Stimulated activated CD4-positive, alpha-beta T cell treated with anti-CD3 and anti-CD28 coated beads, Interleukin-2, amount 100 ng/mL, for 24 hours (primary cell): Measurements from ENCODE around the gene DEPDC4.
A peak's percentile ranks its signal among the peaks of the same experiment; 100 is the strongest.

Source experiments
- DNase-seq, 2 donors: peaks; one replicate each; pipeline ENCODE4 v3.0.0-alpha.2; 2020

The DEPDC4 gene

GRCh38 chr12:100213016-100213891, 53.6 kb downstream of the DEPDC4 start:
- DNase-seq = no peak

DNA sequence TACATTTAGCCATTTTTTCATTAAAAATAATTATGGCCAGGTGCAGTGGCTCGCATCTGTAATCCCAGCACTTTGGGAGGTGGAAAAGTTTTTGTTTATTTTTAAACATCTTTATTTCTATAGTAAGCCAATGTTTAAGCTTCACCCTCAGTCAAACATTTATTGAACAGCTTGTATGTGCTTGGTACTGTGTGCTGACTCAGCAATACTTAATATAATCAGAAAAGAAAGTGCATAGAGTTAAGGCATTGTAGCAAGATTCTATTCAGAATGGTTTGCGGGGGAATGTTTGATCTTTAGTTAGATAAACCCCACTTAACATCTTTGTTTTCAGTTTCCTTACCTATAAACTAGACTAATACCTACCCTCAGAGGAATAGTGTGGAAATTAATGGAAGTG, 55.2 kb downstream of the DEPDC4 start:
- no peak for DNase-seq

GRCh38 chr12:100208834-100209233, 58.0 kb downstream of the DEPDC4 start:
- no peak for DNase-seq

DNA sequence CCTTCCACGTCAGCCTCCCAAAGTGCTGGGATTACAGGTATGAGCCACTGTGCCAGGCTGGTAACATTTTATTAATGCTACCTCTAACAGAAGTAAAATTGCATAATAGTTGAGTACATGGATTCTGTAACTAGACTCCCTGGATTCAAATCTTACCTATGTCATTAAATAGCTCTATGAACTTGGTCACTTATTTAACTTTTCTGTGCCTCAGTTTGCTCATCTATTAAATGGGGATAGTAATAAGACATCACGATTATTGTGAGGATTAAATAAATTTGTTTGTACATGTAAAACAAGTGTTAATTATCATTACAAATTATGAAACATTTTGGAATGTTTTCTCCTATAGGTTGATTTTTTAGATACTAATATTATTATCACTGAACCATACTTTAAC, 59.6 kb downstream of the DEPDC4 start:
- DNase-seq = no peak

- DNase-seq = no peak
These were observed 65.1 kb downstream of the DEPDC4 start for GRCh38 chr12:100201604-100202423.

DNA sequence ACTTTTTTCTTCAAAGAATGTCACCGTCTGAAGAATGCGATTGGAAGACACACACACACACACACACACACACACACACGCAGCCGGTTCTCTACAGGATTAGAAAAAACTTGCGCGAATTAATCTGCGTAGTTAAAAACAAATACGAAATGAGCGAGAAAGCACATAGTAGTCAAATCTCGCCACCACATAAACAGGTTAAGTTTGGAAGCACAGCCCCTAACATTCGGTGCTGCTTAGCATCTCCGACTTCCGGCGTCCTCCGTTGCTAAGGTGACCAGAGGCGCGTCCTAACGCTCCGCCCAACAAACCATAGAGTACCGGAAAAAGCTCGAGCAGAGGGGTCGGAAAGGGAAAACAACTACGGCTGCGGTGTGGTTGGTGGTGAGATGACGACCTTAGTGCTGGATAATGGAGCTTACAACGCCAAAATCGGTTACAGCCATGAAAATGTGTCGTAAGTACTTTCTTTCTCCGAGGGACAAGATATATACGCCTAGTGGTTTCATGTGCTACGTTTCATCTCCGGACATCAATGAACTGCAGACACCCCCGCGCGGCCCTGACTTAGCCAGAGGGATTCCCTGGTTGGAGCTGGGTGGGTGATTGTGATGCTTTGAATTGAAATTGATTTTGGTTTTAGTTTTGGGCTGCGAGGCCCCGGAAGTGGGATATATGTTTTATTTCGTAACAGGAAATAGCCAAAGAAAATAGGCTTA, 66.3 kb downstream of the DEPDC4 start, which contains the start of gene ACTR6:
ACTR6 (plus strand) TSS at position 353 of the 719 bp plus-strand sequence; CDS start at position 390, 37 bp downstream.
- peak; percentile 95 to 98 for DNase-seq

DNA sequence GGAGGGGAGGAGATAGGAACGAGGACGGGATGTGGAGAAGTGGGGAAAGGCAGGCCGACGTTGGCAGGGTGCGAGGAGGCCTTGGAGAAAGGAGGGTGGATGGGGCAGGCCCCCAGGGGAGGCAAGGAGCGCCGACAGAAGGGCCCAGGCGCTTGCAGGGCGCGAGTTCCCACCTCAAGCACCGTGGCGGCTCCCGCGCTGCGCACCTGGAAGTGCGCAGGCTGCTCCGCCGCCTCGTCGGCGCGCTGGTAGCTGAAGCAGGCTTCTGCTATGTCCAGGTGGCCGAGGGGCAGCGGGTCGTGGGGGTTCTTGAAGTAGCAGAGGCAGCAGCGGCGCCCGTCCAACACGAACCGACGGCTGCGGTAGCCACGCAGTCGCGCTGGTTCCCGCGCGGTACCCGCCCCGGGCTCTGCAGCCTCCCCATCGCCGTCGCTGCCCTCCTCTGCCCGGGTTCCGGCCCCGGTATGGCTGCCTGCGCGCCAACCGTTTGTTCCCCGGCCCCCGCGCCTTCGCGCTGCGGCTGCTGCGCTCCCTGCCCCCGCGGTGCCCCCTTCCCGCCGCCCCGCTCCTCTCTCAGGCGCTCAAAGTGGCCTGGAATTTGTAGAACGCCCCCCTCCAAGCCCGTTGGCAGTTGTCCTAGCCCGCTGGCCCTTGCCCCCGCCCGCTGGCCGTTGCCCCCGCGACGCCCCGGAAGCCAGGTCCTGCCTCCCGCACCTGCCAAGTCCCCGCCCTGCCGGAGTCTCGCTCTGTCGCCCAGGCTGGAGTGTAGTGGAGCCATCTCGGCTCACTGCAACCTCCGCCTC, 67.3 kb downstream of the DEPDC4 start:
- DNase-seq = peak; percentile 77 to 83

- DNase-seq = no peak
These were observed 67.9 kb downstream of the DEPDC4 start for GRCh38 chr12:100199023-100199346.

- DNase-seq = no peak
These were observed 69.4 kb downstream of the DEPDC4 start for GRCh38 chr12:100197486-100197885.

- no peak for DNase-seq
These were observed 73.8 kb downstream of the DEPDC4 start for GRCh38 chr12:100193085-100193484.
